Measurements from ENCODE around the gene CATSPER4. TPM values are rescaled to one million over a fixed set of nuclear protein-coding genes. Genes with fewer than 3 reads are reported as not detected.

CATSPER4 gene
- total and polyA plus RNA-seq, 11 donors, result not detected

GRCh38 chr1:26189751-26190275 is 589 bp upstream of the CATSPER4 start:
- TF ChIP-seq POLR2A (IDR thresholded peaks at IDR 0.05), result no peak
- TF ChIP-seq, protein P1, sequence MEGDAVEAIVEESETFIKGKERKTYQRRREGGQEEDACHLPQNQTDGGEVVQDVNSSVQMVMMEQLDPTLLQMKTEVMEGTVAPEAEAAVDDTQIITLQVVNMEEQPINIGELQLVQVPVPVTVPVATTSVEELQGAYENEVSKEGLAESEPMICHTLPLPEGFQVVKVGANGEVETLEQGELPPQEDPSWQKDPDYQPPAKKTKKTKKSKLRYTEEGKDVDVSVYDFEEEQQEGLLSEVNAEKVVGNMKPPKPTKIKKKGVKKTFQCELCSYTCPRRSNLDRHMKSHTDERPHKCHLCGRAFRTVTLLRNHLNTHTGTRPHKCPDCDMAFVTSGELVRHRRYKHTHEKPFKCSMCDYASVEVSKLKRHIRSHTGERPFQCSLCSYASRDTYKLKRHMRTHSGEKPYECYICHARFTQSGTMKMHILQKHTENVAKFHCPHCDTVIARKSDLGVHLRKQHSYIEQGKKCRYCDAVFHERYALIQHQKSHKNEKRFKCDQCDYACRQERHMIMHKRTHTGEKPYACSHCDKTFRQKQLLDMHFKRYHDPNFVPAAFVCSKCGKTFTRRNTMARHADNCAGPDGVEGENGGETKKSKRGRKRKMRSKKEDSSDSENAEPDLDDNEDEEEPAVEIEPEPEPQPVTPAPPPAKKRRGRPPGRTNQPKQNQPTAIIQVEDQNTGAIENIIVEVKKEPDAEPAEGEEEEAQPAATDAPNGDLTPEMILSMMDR (IDR thresholded peaks at IDR 0.05), result no peak
- no peaks in the 10 kb centered on the region for H3K9me3 ChIP-seq

GRCh38 chr1:26191739-26192138 is 1.3 kb downstream of the CATSPER4 start:
- H3K4me1 ChIP-seq, result no peaks in the 10 kb centered on the region
- intact Hi-C loops (cut with DNase I), result no loop called here
- H3K36me3 ChIP-seq, result no peaks in the 10 kb centered on the region
- H3K4me3 ChIP-seq, result no peak overlapping the region
- H3K27me3 ChIP-seq, result no peaks in the 10 kb centered on the region
- no peak overlapping the region for H3K27ac ChIP-seq
- DNase-seq, result no peak
- WGBS, 4 donors, result 14 to 17% (median 16%) methylated on average over 3 of the region's 3 CpGs
- no peaks in the 10 kb centered on the region for H3K9me3 ChIP-seq
- no peak for TF ChIP-seq POLR2A (IDR thresholded peaks at IDR 0.05)
- TF ChIP-seq, protein P1 (IDR thresholded peaks at IDR 0.05), result no peak
- peak in 1 of 4 donors; percentile 30 for ATAC-seq

More at GRCh38 chr1:26189751-26190275, 589 bp upstream of the CATSPER4 start:
- Histone ChIP-seq H3K4me1 (no peaks in the 10 kb centered on the region), H3K27ac (no peak overlapping the region), H3K27me3 (no peaks in the 10 kb centered on the region), H3K36me3 (no peaks in the 10 kb centered on the region), H3K4me3 (no peak overlapping the region)
- no peak for ATAC-seq
- DNase-seq, result no peak
- intact Hi-C loops (cut with DNase I), result loop anchor here in 1 of 10 donors (10.0 kb wide), 1 partner anchor 135 kb away; no protein-coding TSS in a partner anchor
- WGBS, 4 donors, result 86 to 88% (median 87%) methylated on average over 7 of the region's 7 CpGs

- Histone ChIP-seq H3K27me3 (no peaks in the 10 kb centered on the region), H3K4me1 (no peaks in the 10 kb centered on the region), H3K36me3 (no peaks in the 10 kb centered on the region), H3K9me3 (no peaks in the 10 kb centered on the region), H3K4me3 (no peak overlapping the region), H3K27ac (no peak overlapping the region)
- intact Hi-C loops (cut with DNase I), result no loop called here
- WGBS, 4 donors, result 63 to 96% (median 80%) methylated on average over 3 of the region's 3 CpGs
- ATAC-seq (no peak), DNase-seq (no peak)
- TF ChIP-seq, protein P1 (IDR thresholded peaks at IDR 0.05), result no peak
- no peak for TF ChIP-seq POLR2A (IDR thresholded peaks at IDR 0.05)
These were observed 5.4 kb downstream of the CATSPER4 start for GRCh38 chr1:26195805-26196204.

DNA sequence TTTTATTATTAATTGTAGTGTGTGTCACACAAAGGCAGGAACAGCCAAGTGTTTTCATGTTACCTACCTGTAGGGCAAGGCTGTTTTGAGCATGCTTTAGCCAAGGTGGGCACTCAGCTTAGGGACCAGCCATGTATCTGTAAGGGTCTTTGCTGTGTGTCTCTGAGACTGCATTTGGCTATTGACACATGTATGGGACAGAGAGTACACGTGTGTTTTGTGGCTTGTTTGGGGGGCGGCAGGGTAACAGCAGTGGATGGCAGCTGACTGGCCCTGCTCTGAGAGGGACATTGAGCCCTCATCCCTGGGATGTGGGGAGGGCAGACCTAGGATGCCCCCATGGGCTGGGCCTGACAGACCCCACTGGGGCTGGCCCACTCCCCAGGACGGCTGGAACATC is 6.9 kb downstream of the CATSPER4 start:
- H3K27me3 ChIP-seq, result no peaks in the 10 kb centered on the region
- TF ChIP-seq, protein P1 (IDR thresholded peaks at IDR 0.05), result no peak
- H3K4me1 ChIP-seq, result peaks cover 0 to 15% (median 0%) of the 10 kb centered on the region in 12 donors
- H3K4me3 ChIP-seq, result no peak overlapping the region
- H3K36me3 ChIP-seq, result no peaks in the 10 kb centered on the region
- H3K9me3 ChIP-seq, result no peaks in the 10 kb centered on the region
- ATAC-seq, result no peak
- intact Hi-C loops (cut with DNase I), result no loop called here
- no peak overlapping the region for H3K27ac ChIP-seq
- 84 to 95% (median 91%) methylated on average over 3 of the region's 3 CpGs for WGBS, 4 donors
- no peak for DNase-seq

Data from heart left ventricle (tissue), 16 donors.